HG03159 (cell line): ENCODE measurements around the gene SMIM12.
A peak's percentile ranks its signal among the peaks of the same experiment; 100 is the strongest.

ENCODE experiments used
- ATAC-seq: cut with Tn5 transposase; IDR thresholded peaks from one replicate; pipeline ENCODE4 v1.9.1; 2021; ENCODE audit warnings: mild to moderate bottlenecking, moderate library complexity; ENCODE audit not compliant: unreplicated experiment

The SMIM12 gene

DNA sequence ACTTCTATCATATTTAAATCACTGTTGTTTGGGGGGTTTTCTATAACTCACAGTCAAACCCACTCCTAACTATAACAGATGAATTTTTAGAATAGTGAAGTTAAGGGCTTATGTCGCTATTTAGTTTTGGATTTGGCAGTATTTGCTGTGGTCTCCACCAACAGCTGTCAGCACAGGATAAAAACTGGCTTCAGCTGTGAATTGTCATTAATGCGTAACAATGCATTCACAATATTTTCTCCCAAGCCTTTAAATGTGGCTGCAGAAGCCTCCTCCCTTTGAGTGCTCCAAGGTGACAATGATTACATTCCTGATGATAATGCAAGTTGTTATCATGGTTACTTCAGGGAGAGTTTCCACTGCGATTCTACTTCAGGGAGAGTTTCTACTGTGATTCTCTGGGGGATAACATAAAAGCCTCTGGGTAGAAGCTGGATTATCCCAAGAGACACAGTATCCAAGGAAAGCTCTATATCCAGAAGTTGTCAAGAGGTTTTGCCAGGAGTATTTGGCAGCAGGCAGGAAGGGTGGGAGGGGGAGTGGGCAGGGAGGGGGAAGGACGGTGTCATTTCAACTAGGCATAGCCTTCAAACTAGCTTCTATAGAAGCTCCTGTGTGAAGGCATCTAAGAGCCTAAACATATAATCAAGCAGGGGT is 14.9 kb upstream of the SMIM12 start:
- ATAC-seq: no peak

DNA sequence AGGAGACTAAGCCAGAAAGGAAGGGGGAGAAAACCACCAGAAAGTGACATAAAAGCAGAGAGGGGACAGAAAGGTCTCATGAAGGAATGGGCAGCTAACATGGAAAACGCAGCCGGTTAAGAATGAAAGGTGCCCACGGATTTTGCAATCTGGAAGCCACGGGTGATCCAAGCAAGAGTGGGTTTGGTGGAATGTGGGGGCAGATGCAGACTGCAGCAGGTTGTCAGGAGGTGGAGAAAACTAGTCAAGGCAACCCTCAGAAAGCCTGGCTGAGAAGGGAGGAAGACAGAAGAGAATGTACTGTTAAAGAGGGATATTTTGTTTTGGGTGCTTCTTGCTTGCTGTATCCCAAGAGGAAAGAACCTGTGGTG is 12.6 kb upstream of the SMIM12 start:
- no peak for ATAC-seq

DNA sequence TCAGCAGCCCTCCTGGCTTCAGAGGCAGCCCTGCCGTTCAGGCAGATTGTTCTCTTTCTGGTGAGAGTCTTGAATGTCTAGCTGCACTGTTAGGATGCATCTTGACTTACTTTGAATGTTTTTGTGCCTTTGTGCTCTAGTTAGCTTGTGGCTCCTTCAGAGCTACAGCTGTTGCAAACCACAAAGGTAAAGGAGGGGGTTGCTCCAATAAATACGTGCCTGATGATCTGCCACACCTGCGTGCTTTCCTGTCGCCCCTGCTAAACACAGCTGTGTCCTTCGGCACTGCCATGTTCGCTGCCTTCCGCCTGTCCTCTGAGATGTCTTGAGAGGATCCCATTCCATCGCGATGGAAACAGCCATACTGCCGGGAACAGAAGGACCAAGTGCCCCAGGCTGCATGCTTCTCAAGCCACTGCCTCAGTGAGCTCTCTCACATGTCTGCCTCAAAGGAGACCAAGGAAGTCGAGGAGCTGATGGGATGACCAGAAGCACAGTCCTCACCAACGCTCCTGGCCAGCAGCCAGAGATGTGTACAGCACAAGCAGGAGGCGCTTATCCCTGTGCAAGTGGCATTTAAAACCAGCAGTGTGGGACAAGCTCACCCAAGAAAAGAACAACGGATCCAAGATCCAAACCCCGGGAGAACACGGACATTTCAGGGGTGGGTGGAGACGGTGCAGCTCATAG is 12.0 kb upstream of the SMIM12 start:
- ATAC-seq: no peak

DNA sequence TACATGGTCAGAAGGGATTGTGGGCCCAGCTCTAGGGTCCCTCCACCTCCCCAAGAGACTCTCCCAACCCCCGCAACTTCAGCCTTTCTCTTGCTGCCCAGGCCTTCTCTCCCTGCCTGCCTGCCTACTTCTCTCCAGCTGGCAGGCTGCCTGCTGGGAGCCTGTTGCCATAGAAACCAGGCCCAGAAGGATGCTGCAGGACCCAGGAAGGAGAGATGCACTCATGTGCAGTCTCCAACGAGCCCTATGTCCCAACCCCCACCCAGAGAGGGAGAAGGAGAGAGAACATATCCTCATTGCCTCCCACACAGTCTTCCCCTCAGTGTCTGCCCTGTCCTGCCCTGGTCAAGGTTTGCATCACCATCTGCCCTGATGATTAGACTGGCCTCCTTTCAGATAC is 10.8 kb upstream of the SMIM12 start:
- ATAC-seq: no peak

DNA sequence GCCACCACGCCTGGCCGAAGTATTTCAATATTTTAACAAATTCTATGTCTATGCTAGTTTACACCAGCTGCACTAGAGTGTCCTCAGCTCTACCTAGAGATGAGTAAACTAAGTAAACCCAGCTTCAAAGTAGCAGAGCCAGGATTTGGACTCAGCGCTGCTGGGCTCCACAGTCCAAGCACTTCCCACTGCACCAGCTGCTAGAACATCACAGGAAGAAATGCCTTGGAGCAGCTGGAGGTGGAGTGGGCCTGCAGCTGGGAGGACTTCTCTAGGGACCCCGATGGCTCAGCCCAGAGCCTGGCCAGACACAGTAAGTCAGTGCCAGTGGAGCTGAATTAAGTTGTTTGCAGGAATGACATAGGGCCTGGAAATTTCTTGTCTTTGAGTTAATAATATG is 10.2 kb upstream of the SMIM12 start:
- ATAC-seq: no peak

DNA sequence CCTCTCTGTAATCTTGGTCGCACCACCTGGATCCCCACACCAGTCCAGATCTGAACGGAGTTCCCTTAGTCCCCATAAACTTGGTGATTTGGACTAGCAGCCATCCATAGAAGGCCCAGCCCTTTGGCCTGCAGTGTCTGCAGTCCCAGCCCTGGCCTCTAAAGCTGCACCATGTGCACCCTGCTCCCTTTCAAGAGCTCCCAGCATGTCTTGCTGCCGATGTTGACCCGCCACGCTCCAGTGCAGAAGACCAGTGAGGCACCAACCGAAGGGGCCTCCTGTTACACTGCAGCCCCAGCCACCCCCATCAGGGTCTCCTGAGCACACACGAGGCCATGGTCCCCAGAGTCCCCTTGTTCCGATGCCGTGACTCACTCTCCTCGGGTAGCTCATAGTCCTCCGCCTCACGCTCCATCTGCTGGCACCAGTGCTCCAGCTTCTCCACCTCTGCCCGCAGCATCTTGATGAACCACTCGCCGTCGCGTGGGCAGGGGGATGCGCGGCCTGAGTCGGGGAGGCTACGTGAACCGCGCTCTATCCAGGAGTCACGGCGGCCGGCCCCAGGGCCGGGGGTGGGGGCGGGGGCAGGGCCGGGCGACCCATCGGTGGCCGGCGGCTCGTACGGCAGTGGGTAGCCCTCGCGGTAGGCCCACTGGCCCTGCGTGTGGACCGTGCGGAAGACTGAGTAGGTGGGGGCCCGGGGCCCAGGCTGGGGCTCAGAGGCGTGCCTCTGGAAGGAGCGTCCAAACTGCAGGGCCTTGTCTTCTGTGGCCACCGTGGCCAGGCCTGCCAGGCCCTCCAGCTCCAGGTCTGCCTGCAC is 8.9 kb upstream of the SMIM12 start:
- no peak for ATAC-seq

DNA sequence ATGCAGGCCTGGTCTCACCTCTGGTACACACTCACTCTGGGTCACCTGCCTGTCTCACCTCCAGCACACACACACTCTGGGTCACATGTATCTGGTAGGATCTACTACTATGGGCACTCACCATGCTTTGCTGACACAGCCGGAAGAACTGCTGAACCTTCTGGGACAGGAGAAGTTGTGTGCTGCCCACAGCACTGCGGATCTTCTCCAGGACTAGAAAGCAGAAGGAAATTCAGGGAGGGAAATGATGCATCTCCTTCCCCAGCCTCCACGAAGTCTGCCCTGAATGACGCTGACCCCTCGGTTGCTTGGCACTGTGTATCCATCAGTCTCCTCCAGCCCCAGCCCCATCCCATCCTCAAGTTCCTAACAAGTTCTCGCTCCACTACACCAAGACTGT is 7.9 kb upstream of the SMIM12 start:
- ATAC-seq: no peak

DNA sequence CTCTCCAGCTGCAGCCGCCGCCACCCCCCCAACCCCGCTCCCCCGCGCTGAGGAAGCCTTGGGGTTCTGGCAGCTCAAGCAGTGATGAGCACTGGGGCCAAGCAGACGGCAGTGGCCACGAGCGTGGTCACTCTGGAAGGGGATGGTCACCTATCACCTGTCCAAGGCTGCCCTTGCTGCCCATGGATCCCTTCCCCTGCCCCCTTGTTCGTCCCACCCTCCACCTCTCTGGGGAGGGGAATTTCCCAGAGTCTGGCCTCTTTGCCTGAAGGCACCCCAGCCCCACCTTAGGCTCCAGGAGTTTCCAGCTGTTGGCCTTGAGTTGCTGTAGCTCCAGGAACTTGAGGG is 7.2 kb upstream of the SMIM12 start:
- no peak for ATAC-seq

DNA sequence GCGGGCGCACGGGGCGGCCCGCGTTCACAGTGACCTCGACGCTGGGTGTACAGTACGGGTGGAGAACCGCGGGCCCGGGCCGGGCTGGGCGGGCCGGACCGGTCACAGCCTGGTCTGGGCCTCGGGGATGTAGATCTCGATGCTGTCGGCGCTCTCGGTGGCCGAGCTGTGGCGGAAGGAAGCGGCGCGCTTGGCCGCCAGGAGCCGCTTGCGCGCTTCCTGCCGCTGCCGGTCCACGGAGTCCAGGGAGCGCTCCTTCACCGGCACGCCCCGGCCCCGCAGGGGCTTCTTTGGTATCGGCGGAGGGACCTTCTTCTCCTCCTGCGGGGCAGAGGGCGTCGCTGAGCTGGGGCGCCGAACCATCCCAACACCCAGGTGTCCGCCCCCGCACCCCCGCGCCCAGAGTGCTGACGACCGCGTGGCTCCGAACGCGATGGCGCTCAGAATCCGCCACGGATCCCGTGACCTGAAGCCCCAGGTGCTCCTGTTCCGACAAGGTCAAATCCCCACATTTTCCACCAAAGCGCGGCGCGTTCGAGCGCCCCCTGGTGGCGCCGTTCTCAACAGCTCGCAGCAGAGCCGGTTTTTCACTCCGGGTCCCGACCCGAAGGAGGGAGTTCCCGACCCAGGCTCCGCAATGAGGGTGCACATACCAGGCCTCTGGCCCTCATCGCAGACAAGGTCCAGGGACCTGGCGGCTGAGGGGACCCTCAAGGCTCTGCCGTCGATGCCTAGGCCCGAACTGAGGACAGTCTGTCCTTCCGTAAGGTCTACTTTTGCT is 6.6 kb upstream of the SMIM12 start:
- ATAC-seq: peak; percentile 62

DNA sequence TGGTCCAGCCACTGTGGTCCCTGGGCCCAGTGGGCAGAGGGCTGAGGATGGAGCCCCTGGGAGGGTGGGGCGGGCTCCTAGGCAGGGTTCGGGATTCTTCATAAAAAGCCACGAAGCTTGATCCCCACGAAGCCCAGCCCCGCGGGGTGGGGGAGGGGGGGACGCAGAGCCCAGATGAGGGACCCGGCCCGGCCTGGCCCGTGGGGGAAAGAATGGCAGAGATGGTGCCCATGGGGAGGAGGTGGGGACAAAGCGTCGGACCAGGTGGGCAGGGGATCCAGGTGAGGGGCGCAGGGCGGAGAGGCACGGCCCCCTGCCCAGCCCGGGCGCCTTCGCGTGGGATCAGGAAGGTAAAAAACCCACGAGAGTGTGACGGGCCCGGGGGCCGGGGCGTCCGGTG is 6.0 kb upstream of the SMIM12 start:
- no peak for ATAC-seq

DNA sequence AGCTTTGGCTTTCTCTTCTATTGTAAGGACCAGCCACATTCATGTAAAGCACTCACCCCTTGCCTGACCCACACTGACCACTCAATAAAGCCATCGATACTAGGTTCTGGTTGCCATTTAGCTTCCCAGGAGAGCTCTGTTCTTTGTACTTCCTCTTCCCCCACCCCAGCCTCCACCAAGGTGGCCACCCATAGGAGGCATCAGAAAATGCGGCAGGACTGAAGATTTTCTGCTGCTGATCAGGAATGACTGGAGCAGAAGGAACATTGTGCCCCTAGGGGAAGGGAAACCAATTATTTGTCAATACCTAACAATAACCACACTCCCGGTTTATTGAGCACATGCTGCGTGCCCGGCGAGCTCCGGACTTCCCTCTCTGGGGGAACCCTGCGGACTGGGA is 5.2 kb upstream of the SMIM12 start:
- no peak for ATAC-seq

DNA sequence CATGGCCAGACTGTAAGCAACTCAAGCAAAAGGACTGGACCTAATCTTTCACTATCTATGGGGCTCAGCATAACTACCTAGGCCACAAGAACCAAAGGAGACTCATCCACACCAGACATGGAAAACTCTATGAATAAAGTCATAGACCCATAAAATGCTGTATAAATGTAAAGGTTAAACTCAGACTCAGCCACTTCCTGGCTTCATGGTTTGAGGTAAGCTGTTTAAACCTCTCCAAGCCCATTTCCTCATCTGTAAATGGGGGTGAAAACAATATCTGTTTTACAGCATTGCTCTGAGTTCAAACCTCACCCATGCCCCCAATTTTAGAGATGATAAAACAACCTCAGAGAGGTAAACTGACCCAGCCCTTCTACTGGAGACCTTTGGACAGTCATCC is 4.0 kb upstream of the SMIM12 start:
- no peak for ATAC-seq

DNA sequence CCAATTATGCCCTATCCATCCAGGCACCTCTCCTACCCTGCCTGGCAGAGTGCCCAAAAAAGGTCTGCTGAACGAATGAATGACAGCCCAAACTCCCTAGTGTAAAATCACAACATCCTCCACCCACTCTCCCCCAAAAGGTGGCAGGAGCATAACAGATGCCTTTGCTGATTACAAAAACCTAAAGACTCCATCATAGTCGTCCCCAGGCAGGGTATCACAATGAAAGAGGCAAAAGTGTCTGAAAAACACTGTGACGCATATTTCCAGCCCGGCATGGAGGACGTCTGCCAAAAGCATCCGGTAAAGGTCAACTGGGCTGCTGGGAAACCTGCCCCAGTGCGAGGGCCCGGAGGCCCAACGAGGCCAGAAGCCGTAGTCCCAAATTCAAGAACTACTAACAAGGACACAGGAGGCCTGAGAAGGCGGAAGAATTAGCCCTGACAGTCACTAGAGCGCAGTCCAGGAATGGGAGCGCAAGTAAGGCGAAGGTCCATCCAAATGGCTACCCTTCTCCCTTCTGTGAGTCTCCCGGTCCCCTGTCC is 576 bp downstream of the SMIM12 start:
- ATAC-seq: peak; percentile 21

DNA sequence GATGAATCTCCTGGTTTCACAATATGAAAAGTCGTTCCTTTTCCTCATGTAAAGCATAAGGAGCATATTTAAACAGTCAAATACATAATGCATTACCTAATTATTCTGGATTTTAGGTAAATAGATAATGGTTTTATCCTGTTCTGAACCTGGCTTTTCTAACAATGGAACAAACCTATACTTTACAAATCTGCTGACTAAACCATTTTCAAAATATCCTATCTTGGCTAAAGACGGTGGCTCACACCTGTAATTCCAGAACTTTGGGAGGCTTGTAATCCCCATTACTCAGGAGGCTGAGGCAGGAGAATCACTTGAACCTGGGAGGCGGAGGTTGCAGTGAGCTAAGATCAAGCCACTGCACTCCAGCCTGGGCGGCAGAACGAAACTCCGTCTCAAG is 2.9 kb downstream of the SMIM12 start:
- no peak for ATAC-seq

DNA sequence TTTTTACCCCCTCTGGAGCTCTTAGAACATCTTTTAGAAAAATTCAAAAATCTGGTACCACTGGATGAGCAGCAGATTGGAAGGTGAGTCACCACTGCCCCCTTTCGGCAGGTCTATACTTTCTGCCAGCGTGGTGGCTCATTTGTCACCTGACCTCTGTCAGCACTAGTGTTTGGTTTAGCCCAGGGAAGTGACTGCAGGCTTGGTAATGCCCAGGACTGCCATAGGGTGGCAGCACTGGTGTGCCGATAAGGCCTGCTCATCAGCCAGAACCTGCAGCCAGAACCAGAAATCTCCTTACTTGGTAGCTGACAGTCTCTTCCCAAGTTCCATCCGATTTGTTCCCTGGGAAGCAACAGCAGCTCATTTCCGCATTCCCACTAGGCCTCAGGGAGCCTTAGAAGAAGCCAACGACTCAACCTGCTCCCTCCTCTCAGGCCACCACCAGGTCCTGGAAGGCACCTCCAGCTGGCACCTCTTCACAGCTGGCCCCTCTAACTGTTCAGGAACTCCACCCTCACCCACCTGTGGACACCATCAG is 6.8 kb downstream of the SMIM12 start:
- ATAC-seq: peak; percentile 95

DNA sequence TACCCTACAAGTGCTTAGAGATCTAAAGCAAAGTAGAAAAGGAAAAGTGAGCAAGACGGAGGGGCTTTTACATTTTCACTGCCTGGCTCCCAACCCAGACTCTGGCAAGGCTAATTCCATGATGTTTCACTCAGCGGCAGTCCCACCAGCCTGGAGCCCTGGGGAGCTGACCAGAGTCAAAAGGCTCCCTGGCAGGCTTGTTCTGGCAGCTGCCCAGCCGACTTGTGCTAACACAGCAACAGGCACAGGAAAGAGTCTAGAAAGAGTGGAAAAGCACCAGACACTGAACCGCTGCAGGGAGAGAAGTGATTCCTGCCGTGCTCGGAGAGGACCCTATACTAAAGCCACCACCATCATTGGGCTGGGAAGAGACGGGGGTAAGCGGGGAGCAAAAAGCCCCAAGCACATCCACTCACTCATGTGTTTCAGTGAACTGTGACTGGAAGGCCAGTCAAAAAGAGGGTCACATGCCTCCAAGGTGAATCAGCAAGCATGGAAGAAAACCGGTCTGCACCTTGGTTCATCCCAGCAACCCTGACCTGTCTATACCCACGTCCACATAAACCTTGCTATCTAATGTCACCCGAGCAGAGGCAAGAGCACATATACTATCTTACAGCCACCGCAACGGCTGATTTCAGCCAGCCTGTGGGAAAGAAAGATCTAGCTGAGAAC is 8.0 kb downstream of the SMIM12 start:
- ATAC-seq: no peak

DNA sequence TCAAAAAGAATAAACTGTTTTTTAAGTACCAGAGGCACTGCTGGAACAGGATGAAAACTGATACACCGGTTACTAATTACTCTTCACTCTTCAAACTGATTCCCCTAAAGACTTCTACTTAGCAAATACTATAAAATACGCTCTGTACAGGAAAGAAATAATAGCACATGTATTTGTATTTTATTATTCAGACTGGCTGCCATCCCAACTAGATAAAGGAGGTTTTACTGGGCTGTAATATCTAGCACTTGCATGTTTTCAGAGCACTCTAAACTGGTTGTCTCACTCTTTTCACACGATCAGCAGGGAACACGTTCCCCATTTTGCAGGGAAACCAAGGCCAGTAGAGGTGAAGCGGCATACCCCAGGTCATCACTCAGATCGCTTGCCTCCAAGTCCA is 9.2 kb downstream of the SMIM12 start:
- no peak for ATAC-seq

DNA sequence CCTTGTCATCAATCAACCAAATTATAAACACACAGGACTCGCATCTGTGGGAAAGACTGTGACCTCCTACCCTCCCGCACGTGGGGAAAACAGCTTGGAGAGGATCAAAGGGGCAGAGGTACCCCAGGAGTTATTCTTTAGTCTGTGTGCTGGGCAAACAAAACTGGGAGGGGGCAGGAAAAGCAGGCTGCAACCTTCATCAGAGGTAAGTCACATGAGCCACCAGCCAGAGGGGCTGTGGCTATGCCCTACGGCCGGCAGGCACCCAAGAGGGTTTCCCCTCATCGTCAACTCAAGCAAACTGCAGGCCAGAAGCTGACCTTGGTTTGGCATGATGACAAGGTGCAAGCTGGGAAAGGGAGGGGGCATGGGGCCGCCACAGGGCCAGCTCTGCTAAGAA is 12.5 kb downstream of the SMIM12 start:
- ATAC-seq: no peak

DNA sequence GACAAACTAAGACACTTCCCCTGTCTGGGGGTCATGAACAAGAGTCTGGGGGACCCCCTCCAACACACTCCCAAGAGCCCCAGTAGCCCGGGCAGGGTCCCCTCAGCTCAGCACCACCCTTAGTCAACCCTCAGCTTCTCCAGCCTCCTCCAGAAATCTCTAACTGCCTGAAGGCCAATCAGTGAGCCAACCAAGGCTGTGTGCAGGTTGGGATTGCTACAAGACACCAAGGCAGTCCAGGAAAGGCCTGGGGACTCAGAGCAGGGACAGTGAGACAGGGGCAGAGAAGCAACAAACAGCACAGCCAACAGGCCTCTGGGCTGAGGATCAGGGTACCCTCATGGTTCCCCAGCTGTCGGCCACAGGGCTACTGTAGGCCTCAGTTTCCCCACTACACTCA is 13.3 kb downstream of the SMIM12 start:
- ATAC-seq: no peak

DNA sequence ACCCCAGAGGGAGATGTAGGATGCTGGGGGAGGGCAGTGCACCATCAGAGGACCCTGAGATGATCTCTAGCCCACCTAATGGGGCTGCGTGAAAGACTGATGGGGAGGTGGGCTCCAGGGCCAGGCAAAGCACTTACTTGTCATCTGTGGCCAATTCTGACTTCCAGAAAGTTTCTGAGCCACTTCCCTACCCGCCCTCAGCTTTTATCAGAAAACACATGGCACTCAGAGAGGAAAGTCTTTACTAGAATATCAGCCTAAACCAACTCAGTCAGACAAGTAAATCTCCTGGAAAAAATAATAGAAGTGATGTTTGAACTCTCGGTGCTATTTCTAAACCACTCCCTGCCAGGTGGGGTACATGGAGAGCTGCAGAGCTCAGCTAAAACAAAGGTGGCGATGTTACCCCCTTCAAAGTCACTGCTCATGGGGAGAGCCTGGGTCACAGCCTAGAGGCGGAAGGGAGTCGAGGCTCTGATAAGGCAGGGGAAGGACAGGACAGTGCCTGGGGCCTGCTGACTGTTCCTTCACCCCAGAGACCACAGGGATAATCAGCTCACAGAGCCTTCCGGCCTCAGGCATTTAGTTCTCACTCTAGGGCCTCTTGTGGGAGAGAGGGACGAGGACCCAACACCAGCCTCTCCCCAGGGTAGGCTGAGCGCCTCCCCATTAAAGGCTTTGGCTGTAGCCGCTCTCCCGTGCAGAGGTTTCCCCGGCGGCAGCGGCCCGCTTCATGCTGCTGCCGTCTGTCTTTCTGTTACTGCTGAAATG is 14.2 kb downstream of the SMIM12 start:
- ATAC-seq: no peak
